ENCODE measurements around the gene SGCD. TPM values are rescaled to one million over a fixed set of nuclear protein-coding genes. Genes with fewer than 3 reads are reported as not detected.

The SGCD gene
- total and polyA plus RNA-seq, 8 donors = 10.4 to 15.8 (median 12.5) TPM

DNA sequence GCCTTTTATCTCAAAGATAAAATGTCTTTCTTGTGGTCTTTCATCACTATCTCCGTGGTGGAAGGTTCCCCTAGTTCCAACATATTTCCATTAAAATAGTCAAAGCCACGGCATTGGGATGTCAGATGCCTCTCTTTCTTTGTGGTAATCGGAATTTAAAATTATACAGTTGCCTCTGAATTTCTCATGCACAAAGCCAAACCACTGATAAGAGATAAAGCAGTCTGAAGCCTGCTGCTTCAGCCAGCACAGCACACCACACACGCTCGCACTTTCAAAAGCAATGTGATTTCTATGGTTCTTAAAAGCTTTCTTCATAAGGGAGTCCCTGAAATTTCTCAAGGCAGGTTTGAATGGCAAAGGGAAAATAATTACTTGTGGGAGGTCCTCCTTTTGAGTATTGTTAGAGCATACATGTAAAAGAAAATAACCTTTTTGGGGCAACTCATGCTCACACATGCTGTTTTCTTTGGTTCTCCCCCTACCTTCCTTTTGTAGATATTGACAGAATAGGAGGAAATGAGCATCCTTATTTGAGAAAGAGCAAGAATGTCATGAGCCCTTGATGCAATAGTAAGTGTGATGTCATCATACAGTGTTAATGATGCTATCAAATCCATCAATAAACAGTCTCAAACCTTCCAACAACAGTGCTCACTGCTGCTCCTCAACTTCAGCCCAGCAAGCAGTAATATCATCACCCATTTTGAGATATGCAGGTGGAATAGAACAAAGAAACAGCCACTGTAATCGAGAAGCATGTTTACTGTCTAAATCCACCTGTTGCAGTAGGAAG, 437.4 kb downstream of the SGCD start:
- no peak for ATAC-seq
- no peak for TF ChIP-seq CTCF (IDR thresholded peaks at IDR 0.05)
- intact Hi-C loops (cut with DNase I) = no loop called here
- no peak for DNase-seq
- Histone ChIP-seq H3K4me1 (no peaks in the 10 kb centered on the region), H3K9me3 (no peaks in the 10 kb centered on the region), H3K27ac (no peak overlapping the region), H3K4me3 (no peak overlapping the region), H3K36me3 (no peaks in the 10 kb centered on the region), H3K27me3 (no peaks in the 10 kb centered on the region)

DNA sequence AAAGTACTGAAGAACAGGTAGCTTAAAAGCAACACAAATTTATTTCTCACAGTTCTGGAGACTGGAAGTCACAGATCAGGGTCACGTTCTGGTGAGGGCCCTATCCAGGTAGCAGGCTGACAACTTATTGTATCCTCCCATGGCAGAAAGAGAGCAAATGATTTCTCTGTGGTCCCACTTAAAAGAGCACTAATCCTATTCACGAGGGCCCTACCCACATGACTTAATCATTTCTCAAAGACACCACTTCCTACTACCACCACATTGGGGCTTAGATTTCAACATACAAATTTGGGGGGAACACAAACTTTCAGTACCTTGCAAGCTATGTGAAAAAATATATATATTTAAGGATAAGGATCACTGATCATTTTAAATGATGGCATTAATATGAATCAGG, 447.3 kb downstream of the SGCD start:
- DNase-seq (no peak), ATAC-seq (no peak)
- intact Hi-C loops (cut with DNase I) = no loop called here
- H3K9me3 ChIP-seq = no peaks in the 10 kb centered on the region
- H3K4me1 ChIP-seq = no peaks in the 10 kb centered on the region
- no peaks in the 10 kb centered on the region for H3K27me3 ChIP-seq
- H3K4me3 ChIP-seq = no peak overlapping the region
- TF ChIP-seq CTCF (IDR thresholded peaks at IDR 0.05) = no peak
- H3K36me3 ChIP-seq = no peaks in the 10 kb centered on the region
- H3K27ac ChIP-seq = no peak overlapping the region

GRCh38 chr5:156778139-156778706, 451.3 kb downstream of the SGCD start:
- TF ChIP-seq CTCF (IDR thresholded peaks at IDR 0.05) = no peak
- no peak for ATAC-seq
- Histone ChIP-seq H3K36me3 (no peaks in the 10 kb centered on the region), H3K4me1 (no peaks in the 10 kb centered on the region), H3K27me3 (no peaks in the 10 kb centered on the region), H3K4me3 (no peak overlapping the region), H3K9me3 (no peaks in the 10 kb centered on the region), H3K27ac (no peak overlapping the region)
- intact Hi-C loops (cut with DNase I) = no loop called here
- no peak for DNase-seq

DNA sequence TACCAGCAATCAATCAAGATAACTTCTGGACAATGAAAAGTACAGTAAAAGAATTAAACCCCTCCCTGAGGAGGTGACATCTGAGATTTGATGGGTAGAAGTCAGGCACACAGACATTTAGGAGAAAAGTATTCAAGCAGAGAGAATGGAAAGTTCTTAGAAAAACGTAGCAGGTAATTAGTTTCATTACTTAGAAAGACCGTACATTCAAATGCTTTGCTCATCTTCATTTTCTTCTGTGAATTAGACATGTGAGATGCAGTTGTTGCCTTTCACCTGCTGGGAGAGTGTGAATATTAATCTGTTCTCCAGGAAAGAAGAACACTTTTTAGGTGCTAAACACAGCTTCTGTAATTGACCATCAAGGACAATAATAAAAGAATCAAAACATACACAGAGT, 451.8 kb downstream of the SGCD start:
- no peaks in the 10 kb centered on the region for H3K27me3 ChIP-seq
- H3K9me3 ChIP-seq = no peaks in the 10 kb centered on the region
- no peaks in the 10 kb centered on the region for H3K36me3 ChIP-seq
- H3K4me3 ChIP-seq = no peak overlapping the region
- intact Hi-C loops (cut with DNase I) = no loop called here
- no peak overlapping the region for H3K27ac ChIP-seq
- H3K4me1 ChIP-seq = no peaks in the 10 kb centered on the region
- TF ChIP-seq CTCF (IDR thresholded peaks at IDR 0.05) = no peak
- no peak for DNase-seq
- ATAC-seq = no peak

GRCh38 chr5:156779436-156779835, 452.5 kb downstream of the SGCD start:
- Histone ChIP-seq H3K9me3 (peaks cover 0 to 2% of the 10 kb centered on the region in 2 donors), H3K27me3 (no peaks in the 10 kb centered on the region), H3K4me1 (no peaks in the 10 kb centered on the region), H3K27ac (no peak overlapping the region), H3K4me3 (no peak overlapping the region), H3K36me3 (no peaks in the 10 kb centered on the region)
- ATAC-seq (no peak), DNase-seq (no peak)
- intact Hi-C loops (cut with DNase I) = no loop called here
- no peak for TF ChIP-seq CTCF (IDR thresholded peaks at IDR 0.05)
